Activated CD4-positive, alpha-beta T cell treated with anti-CD3 and anti-CD28 coated beads, Interleukin-2, amount 50 U/mL, for 16 hours (primary cell): ENCODE data around the gene ST3GAL3.
A peak's percentile ranks its signal among the peaks of the same experiment; 100 is the strongest.
"Not testable (repeated sequence)": the region's sequence is repeated elsewhere in the genome, so short reads cannot be mapped to it uniquely, and the experiment has no call there.

Experiments used
- DNase-seq: peaks from one replicate; pipeline ENCODE4 v3.0.0-alpha.2; 2020

Gene ST3GAL3

DNA sequence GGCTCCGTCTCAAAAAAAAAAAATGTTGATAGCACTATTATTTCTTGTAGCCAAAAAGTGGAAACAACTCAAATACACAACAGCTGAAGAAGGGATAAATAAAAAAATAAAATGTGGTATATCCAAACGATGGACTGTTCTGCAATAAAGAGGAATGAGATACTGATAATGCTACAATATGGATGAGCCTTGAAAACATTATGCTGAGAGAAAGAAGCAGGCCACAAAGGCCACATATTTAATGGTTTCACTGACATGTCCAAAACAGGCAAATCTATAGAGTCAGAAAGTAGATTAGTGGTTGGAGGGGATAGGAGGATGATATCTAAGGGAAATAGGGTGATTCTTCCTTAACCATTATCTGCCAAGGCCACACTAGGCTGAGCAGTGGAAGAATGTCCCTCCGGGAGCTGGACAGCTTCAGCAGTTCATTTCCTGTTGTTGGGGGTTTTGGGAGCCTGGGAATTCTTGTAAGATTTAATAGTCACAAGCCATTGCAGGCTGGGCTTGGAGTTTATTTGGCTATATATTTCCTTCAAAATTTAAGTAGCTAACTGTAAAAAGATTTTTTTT is 53.5 kb downstream of the ST3GAL3 start:
- DNase-seq, result no peak

DNA sequence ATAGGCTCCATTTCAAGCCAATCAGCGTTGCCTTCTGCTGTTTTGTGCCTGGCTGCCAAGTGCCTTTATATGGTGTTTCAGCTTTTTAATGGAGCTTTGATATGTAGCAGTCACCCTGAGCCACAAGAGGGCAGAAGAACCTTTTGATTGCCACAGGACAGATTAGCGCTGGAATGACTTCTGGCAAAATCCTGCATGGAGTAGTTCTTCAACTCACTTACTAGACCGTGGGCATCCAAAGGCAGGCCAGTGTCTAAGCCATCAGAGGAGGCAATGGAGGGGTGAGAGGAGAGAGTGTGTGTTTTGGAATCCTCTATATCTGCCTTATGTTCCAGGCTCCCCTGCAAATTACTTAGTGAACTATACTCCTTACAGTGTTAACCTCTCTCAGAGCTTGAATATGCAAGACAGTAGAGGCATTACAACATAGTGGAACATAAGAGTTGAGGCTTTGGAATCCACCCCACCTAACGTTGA is 56.2 kb downstream of the ST3GAL3 start:
- DNase-seq, result peak; percentile 48

DNA sequence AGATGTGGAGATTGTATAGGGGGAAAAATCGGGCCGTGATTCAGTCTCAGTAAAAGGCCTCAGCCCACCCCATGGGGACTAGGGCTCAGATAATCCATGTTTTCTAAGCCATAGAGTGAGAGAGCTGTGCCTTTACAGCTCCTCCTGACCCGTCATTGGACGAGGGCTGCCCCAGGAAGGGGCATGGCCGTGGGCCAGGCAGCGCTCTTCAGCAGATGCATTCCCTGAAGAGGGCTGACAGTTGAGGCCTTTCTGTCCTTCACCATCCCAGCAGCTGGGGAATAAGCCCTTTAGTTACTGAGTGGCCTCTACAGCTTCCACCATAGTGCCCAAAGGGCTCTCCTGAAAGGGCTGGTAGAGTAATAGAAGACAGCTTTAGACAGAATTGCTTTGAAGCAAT is 57.2 kb downstream of the ST3GAL3 start:
- DNase-seq, result no peak

DNA sequence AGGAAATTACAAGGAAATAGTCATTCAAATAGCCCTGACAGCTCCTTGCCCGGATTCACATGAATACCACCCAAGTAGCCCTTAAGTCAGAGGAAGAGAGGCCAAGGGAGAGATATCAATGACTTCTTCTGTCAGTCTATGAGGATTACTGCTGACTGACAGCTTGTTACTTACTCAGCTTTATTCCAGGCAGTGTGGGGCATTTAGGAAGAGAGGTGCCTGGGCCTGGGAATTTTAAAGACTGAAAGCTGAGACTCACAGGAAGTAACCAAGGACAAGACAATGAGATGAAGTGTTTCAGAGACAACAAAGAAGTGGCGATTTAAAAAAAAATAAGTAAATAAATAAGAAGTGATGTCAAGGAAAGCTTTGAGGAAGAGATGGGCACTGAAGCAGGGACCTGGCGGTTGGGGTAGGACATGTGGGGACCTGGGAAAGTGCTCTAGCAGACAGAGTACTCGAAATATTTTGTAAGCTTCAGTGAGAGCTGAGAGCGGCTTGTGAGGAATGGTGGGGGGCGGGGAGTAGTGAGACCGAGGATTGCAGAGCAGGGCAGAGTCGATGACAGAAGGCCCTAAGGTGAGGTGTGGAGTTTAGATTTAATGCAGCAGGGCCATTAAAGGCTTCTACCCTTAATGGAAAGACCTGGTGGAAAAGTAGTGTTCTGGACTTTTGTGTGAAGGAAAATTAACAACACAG is 58.9 kb downstream of the ST3GAL3 start:
- no peak for DNase-seq

DNA sequence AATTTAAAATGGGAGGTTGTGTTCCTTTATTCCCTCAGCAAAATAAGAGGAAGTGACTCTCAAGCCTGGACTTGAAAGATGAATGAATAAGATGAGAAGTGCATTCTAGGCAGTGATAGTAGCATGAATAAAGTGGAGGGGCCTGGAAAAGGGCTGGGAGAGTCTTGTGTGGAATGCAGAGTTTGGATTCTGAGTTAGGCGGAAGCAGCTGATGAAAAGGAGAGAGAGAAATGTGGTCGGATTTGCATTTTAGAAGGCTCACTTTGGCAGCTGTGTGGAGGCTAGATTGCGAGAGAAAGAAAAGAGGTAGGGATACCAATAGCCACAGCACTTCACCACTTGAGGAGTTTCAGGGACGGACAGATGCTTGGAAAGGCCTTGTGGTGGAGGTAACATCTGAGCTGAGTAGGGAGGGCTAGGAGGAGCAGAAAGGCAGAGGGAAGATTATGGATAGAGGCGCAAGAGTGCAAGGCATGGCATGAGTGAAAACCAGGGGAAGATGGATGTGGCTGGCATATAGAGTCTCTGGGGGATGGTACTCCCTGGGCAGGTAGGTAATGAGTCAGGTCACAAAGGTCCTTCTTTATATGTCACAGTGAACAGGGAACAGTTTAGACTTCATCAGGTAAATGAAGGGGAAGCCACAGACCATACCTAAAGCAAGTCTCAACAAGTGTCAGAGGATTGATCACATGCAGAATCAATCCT is 59.6 kb downstream of the ST3GAL3 start:
- no peak for DNase-seq

DNA sequence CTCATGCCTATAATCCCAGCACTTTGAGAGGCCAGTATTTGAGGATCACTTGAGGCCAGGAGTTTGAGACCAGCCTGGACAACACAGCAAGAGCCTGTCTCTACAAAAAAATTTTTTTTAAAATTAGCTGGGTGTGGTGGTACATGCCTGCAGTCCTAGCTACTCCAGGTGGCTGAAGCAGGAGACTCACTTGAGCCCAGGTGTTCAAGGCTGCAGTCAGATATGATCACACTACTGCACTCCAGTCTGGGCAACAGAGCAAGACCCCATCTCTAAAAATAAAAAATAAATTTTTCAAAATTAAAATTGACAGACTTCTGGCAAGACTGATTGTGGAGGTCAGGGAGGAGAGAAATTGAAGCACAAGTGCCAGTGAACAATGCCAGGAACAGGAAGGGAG is 60.8 kb downstream of the ST3GAL3 start:
- DNase-seq, result no peak

DNA sequence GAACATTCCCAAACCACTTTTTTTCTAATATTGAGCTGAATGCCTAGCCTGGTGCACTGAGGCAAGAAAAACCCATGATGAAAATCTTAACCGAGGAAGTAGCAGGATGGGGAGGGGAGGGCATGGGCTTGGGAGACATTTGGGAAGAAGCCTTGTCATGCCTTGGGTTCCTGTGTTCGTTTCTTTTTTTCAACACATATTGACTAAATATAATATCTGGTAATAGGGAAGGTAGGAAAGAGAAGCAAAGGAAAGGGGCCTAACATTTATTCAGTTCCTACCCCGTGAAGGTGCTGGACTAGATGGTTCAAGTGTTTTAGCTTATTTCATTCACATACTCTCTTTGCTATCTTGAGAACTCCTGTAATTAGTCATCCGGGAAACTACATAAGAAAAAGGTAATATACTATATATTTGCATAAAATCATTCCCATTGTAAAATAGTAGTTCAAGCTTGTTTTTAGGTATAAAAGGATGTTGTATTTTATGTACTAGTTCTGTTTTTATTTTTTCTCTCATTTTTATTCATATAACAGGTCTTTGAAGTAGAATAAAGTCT is 62.1 kb downstream of the ST3GAL3 start:
- DNase-seq, result no peak

DNA sequence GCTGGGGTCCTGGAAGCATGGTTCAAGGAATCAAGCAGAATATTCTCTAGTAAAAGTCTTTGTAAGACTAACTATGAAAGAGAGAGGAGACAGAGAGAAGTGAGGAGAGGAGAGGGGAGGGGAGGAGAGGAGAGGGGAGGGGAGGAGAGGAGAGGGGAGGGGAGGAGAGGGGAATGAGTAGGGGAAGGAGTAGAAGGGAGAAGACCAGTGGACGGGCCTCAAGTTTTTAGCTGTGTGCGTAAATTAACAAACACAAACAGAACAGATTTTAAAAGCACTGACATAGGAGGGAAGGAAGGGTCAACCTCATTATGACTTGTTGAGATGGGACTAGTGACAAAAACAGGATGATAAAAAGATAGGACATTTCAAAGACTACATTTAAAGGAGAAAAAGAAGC is 62.8 kb downstream of the ST3GAL3 start:
- DNase-seq, result no peak

DNA sequence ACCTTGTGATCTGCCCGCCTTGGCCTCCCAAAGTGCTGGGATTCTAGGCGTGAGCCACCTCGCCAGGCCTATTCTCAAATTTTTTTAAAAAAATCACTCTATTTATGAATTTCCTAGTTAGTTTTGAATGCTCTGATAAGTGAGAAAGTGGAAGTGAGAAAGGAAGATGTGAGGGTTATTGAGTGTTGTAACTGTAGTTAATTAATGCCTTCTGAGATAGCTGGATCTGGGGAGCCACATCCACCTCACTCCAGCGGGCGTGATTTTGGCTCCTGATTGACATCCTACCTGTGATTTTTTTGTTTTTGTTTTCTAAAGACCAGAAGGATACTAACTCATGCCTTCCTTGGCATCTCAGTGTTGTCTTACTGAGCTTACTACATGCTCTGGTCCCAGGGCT is 65.6 kb downstream of the ST3GAL3 start:
- no peak for DNase-seq

DNA sequence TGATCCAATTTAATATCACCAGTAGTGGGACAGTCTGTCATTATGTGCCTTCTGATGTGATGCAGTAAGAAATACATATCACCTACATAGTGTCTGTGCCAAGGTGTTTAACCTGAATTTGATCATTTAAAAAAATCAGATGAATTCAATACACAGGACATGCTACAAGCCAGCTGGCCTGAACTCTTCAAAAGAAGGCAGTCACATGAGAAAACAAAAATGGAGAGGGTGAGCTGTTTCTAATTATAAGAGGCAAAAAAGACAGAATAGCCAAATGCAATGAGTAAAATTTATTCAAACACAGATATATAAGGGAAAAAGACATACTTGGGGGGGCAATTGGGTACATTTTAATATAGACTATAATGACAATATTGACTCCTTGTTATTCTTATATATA is 66.5 kb downstream of the ST3GAL3 start:
- DNase-seq, result no peak

DNA sequence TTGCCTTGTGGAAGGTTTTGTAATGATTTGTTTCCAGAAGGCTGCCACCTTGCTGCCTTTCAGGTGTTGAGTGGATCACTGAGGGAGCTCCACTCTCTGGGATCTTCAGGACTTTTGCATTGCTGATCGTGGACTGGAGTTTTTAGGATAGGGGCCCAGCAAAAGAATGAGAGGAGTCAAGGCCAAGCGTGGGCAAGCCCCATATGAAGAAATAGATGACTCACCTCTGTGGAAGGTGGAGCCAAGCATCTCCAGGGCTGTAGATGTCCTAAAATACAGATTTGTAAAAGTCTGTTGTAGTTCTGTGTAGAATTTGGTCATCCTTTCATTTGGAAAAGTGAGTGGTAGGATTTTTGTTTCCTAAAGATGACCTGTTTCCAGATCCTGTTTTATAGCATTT is 67.0 kb downstream of the ST3GAL3 start:
- DNase-seq, result no peak

DNA sequence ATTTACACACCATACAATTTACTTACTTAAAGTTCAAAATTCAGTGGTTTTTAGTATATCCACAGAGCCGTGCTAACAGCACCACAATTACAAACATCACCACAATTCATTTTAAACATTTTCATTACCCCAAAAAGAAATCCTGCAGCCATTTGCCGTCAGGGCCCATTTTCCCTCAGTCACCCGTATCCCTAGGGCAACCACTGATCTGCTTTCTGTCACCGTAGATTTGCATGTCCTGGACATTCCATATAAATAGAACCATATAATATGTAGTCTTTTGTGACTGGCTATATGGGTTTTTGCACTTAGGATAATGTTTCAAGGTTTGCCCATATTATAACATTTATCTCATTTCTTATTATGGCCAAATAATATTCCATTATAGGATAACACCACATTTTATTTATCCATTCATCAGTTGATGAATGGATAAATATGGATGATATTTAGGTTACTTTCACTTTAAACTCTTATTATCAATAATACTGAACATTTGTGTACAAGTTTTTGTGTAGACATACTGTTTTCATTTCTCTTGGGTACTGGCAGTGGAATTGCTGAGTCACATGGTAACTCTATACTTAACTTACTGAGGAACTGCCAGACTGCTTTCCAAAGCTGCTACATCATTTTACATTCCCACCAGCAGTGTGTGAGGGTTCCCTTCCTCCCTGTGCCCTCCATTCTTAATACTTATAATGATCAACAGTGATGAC is 68.9 kb downstream of the ST3GAL3 start:
- no peak for DNase-seq

DNA sequence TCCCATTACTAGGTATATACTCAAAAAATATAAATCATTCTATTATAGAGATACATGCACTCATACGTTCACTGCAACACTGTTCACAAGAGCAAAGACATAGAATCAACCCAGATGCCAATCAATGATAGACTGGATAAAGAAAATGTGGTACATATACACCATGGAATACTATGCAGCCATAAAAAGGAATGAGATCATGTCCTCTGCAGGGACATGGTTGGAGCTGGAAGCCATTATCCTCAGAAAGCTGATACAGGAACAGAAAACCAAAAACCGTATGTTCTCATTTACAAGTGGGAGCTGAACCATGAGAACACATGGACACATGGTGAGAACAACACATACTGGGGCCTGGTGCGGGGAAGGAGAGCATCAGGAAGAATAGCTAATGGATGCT is 70.6 kb downstream of the ST3GAL3 start:
- DNase-seq, result not testable (repeated sequence)

DNA sequence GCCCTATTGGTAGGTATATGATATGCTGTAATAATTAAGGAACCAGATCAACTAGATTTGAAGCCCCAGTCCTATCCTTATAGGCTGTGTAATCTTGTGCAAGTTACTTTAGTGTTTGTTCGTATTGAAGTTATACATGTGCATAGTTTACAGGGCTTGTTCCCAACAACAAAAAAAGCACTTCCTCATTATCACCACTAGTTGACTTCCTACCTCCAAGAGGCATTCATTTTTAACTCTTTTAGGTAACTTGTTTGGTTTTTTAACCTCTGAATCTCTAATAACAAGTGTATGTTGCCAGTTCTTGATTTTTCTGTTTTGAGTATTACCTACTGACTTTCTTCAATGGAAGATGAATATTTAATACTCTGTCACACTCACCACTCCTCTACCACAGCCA is 71.9 kb downstream of the ST3GAL3 start:
- DNase-seq, result no peak

DNA sequence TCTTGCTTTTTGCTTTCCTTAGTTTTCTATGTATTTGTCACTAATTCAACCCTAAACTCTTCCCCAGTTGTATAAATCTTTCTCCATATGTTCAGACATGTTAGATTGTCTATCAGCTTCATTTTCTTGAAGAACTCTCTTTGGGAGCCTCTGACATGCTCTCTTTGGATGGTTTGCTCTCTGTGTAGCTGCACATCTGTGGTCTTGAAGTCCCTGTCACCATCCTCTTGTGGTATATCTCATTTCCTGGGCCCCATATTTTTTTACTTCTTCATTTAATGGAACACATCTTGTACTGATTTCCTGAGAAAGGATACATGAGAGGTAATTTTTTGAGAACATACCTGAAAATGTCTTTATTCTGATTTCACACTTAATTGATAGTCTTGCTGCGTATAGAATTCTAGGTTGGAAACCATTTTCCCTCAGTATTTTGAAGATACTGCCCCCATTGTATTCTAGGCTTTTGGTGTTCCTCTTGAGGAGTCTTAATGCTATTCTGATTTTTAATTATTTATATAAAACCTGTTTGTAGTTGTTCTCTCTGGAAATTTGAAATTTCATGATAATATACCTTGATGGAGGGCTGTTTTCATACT is 72.6 kb downstream of the ST3GAL3 start:
- DNase-seq, result peak; percentile 9

DNA sequence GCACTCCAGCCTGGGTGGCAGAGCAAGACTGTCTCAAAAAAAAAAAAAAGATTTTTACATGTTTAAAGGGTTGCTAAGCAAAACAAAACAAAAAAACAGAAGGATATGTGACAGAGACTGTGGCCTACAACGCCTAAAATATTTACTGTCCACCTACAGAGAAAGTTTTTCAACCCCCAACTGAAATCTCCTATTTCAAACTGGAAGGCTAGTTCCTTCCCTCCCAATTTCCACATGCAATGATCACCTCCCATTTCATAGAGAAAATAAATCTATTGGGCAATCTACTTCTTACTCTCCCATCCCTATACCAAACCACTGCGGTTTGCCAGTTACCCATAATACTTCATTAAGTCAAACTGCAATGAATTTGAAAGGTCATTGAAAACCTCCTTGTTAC is 74.2 kb downstream of the ST3GAL3 start:
- DNase-seq, result no peak

DNA sequence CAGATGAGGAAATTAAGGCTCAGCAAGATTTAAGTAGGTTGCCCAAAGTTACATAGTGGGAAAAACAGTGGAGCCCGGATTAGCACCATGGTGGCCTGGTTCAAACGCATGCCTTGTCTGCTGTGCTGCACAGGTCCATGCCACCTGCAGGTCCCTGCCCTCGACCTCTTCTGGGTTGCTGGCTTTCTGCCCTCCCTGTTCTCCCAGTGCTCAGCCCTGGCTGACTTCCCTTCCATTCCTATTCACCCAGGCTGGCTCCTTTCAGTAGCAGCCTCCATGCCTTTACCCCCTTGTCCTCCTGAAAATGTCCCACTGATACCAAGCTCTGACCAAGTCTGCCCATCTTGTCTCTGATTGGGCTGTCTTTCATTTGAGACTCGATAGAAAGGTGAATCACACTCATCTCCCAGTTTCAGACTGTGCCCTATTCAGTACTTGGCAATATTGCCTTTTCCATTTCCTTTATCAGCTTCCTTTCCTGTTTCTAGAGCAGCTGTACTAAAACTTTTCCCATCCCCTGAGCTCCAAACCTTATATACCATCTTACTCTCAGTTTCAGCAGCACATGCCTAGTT is 75.8 kb downstream of the ST3GAL3 start:
- no peak for DNase-seq

DNA sequence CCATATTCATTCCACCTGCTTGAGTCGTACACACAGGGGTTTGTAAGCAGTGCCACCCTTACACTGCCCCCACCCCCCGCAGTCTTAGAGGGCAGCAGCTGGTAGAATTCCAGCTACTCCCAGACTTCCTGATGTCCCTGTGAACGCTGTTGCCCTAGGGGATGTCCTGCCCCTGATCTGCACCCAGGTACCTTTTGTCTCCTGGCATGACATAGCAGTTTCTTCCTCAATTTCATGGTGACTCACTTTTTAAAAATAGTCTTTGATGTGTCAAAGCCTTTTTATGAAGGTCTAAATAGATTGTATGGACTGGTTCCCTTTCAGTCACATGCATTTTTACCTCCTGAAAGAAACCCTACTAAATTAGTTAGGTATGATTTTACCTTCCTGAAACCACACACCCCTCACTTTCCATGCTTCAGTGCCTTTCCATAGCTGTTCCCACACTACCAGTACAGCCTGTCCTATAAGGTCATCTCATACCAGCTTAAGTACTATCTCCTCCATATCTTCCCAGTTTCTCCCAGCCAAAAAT is 76.4 kb downstream of the ST3GAL3 start:
- DNase-seq, result no peak

DNA sequence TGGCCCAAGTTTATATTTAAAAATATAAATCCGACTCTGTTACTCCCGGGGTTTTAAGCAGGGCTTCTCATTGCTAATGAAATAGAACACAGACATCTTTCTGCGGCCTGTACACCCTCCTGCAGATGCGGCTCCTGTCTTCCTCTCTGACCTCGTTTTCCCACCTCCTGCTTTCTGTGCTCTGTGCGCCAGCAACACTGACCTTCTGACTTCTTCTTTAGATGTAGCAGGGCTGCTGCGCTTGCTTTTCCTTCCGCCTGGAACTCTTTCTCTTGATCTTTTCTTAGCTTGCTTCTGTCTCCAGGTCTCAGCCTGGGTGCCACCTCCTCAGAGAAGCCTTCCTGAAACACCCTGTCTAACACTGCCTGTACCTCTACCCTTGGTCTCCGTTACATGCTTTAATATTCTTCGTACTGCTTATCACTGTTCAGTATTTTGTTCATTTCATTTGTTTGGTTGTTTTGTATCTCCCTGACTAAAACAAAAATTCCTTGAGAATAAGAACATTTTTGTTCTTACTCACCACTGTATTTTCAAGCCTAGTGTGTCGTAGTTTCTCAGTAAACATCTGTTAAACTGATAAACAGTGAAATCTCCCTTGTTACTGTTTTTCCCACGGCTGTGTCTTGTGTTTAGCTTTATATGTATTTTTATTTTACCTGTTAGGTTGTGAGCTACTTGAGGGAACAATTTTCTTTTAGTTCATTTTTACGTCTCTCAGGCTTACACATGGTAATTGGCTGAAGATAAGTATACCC is 79.0 kb downstream of the ST3GAL3 start:
- no peak for DNase-seq

DNA sequence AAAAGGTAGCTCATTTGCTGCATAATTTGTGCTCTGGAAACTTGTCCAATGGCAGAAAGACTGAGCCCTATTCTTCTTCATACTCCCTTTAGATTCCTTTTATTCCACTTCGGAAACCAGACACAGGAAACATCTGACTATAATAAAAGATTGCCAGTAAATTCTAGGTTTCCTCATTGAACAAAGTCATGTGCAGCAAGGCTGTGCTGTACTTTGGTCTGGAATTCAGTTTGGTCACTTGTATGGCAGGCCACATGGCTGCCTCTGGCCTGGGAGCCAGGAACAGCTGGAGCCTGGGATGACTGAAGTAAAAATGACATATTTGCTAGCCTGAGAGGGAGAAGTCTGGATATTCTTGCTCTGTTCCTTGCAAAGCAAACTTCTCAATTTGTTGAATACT is 79.6 kb downstream of the ST3GAL3 start:
- DNase-seq, result no peak
